Retina (tissue), 1 donor: ENCODE results near the gene SFT2D1.

Experiments used
- DNase-seq: peaks from one replicate; pipeline ENCODE4 v3.0.0-alpha.2; 2016

Gene SFT2D1

GRCh38 chr6:166305562-166306117 is 36.7 kb downstream of the SFT2D1 start:
- no peak for DNase-seq

- DNase-seq: no peak
Observed at GRCh38 chr6:166304106-166304505, 38.2 kb downstream of the SFT2D1 start.

- no peak for DNase-seq
Observed at GRCh38 chr6:166301611-166302529, 40.5 kb downstream of the SFT2D1 start.

- DNase-seq: no peak
Observed at GRCh38 chr6:166300357-166300987, 41.9 kb downstream of the SFT2D1 start.

- no peak for DNase-seq
Observed at GRCh38 chr6:166297606-166298005, 44.7 kb downstream of the SFT2D1 start.

GRCh38 chr6:166296035-166296883 is 46.1 kb downstream of the SFT2D1 start:
- no peak for DNase-seq

- no peak for DNase-seq
Observed at GRCh38 chr6:166293731-166294584, 48.4 kb downstream of the SFT2D1 start.

- DNase-seq: no peak
Observed at GRCh38 chr6:166289207-166290060, 52.9 kb downstream of the SFT2D1 start.

GRCh38 chr6:166286839-166287271 is 55.5 kb downstream of the SFT2D1 start:
- no peak for DNase-seq

- no peak for DNase-seq
Observed at GRCh38 chr6:166285233-166285632, 57.1 kb downstream of the SFT2D1 start.

- no peak for DNase-seq
Observed at GRCh38 chr6:166284640-166285039, 57.7 kb downstream of the SFT2D1 start.

GRCh38 chr6:166282394-166283032 is 59.8 kb downstream of the SFT2D1 start:
- DNase-seq: no peak

GRCh38 chr6:166281104-166281503 is 61.2 kb downstream of the SFT2D1 start:
- DNase-seq: no peak

- DNase-seq: no peak
Observed at GRCh38 chr6:166279393-166279679, 63.0 kb downstream of the SFT2D1 start.

GRCh38 chr6:166278579-166279392 is 63.6 kb downstream of the SFT2D1 start:
- no peak for DNase-seq

GRCh38 chr6:166277892-166278578 is 64.3 kb downstream of the SFT2D1 start:
- DNase-seq: no peak

- no peak for DNase-seq
Observed at GRCh38 chr6:166277018-166277417, 65.3 kb downstream of the SFT2D1 start.

- DNase-seq: peak; percentile 92
Observed at GRCh38 chr6:166275714-166276166, 66.6 kb downstream of the SFT2D1 start.
